ENCODE measurements around the gene DTX4. TPM values are rescaled to one million over a fixed set of nuclear protein-coding genes. Genes with fewer than 3 reads are reported as not detected.

The DTX4 gene
- polyA plus RNA-seq, 1 of the 3 experiments (the other 2 are of a cell fraction): 0.05 TPM

GRCh38 chr11:59191890-59192289, 20.0 kb downstream of the DTX4 start:
- WGBS (ENCODE audit: low lambda C conversion rate): 32% methylated on average over 8 of the region's 8 CpGs
- H2AFZ ChIP-seq (ENCODE audit: low read depth): no peak overlapping the region

GRCh38 chr11:59192446-59193020, 20.6 kb downstream of the DTX4 start:
- Histone ChIP-seq H3F3A (replicated peaks; ENCODE audit: insufficient read depth) (no peaks in the 10 kb centered on the region), H3K9me2 (no peaks in the 10 kb centered on the region)
- no peak for TF ChIP-seq FOXJ3 (CRISPR knock-in tag; IDR thresholded peaks at IDR 0.05)
- no peak for TF ChIP-seq SIN3A (IDR thresholded peaks at IDR 0.05; ENCODE audit: borderline replicate concordance, low read depth, low read length)
- no peak for TF ChIP-seq CHD2 (IDR thresholded peaks at IDR 0.05; ENCODE audit: low read length, partially characterized antibody)
- TF ChIP-seq CTCF (IDR thresholded peaks at IDR 0.05): no peak
- TF ChIP-seq MEF2A (IDR thresholded peaks at IDR 0.05; ENCODE audit: borderline replicate concordance, low read depth): no peak
- TF ChIP-seq RAD21 (IDR thresholded peaks at IDR 0.05; ENCODE audit: low read length): no peak
- TF ChIP-seq EZH2phosphoT487 (IDR thresholded peaks at IDR 0.05; ENCODE audit: borderline replicate concordance, low read depth): no peak
- TF ChIP-seq USF2 (IDR thresholded peaks at IDR 0.05; ENCODE audit: borderline replicate concordance, low read depth, low read length): no peak
- TF ChIP-seq REST (IDR thresholded peaks at IDR 0.05; ENCODE audit: low read depth, low read length): no peak
- no peak for TF ChIP-seq USF1 (IDR thresholded peaks at IDR 0.05; ENCODE audit: borderline replicate concordance, low read depth)

More at GRCh38 chr11:59191890-59192289, 20.0 kb downstream of the DTX4 start:
- no peaks in the 10 kb centered on the region for H3K9me3 ChIP-seq
- H3K79me2 ChIP-seq (ENCODE audit: insufficient read depth): no peaks in the 10 kb centered on the region
- no peaks in the 10 kb centered on the region for H4K20me1 ChIP-seq (ENCODE audit: insufficient read depth)
- H3K4me2 ChIP-seq: no peak overlapping the region
- H3F3A ChIP-seq (replicated peaks; ENCODE audit: insufficient read depth): no peaks in the 10 kb centered on the region
- no peak overlapping the region for H3K27ac ChIP-seq (ENCODE audit: low read depth in 2 of 2, low read length in 1 of 2)
- no peaks in the 10 kb centered on the region for H3K4me1 ChIP-seq (ENCODE audit: control insufficient read depth in 1 of 2, insufficient read depth in 2 of 2, low read depth in 1 of 2, low read length in 1 of 2)
- DNase-seq: no peak
- H3K4me3 ChIP-seq (ENCODE audit: low read depth in 2 of 2, low read length in 1 of 2): no peak overlapping the region
- CTCF ChIA-PET: interaction anchor here (0.8 to 4.1 kb wide), 2 partner anchors 16 to 21 kb away, joined by 4 to 29 read pairs; partner anchors contain the start of gene DTX4
- TF ChIP-seq ZBTB33 (IDR thresholded peaks at IDR 0.05; ENCODE audit: borderline replicate concordance, low read depth) (no peak), TEAD4 (IDR thresholded peaks at IDR 0.05; ENCODE audit: borderline replicate concordance, insufficient read depth) (no peak), EP300 (IDR thresholded peaks at IDR 0.05; ENCODE audit: borderline replicate concordance in 1 of 2, low read depth in 1 of 2, low read length in 1 of 2) (no peak), RCOR1 (IDR thresholded peaks at IDR 0.05; ENCODE audit: low read length) (no peak), ELF1 (IDR thresholded peaks at IDR 0.05) (no peak), CHD2 (IDR thresholded peaks at IDR 0.05; ENCODE audit: low read length, partially characterized antibody) (no peak)
- H3K36me3 ChIP-seq (replicated peaks in 1 of 2; ENCODE audit: control insufficient read depth in 1 of 2, insufficient read depth in 2 of 2, low read length in 1 of 2): no peaks in the 10 kb centered on the region
- POLR2A ChIA-PET: no interaction called here
- H3K9me2 ChIP-seq: no peaks in the 10 kb centered on the region
- H3K9ac ChIP-seq: no peak overlapping the region
- peaks cover 5% of the 10 kb centered on the region; the same call in 1 of the 2 replicates for H3K27me3 ChIP-seq (ENCODE audit: insufficient read depth)

More at GRCh38 chr11:59192446-59193020, 20.6 kb downstream of the DTX4 start:
- Histone ChIP-seq H2AFZ (ENCODE audit: low read depth) (no peak overlapping the region), H3K4me1 (ENCODE audit: control insufficient read depth in 1 of 2, insufficient read depth in 2 of 2, low read depth in 1 of 2, low read length in 1 of 2) (peaks cover 0 to under 1% of the 10 kb centered on the region in 2 experiments; a peak in 1 of 4 replicates), H3K9ac (no peak overlapping the region), H3K4me3 (ENCODE audit: low read depth in 2 of 2, low read length in 1 of 2) (no peak overlapping the region), H4K20me1 (ENCODE audit: insufficient read depth) (no peaks in the 10 kb centered on the region), H3K9me3 (no peaks in the 10 kb centered on the region), H3K27ac (ENCODE audit: low read depth in 2 of 2, low read length in 1 of 2) (no peak overlapping the region), H3K79me2 (ENCODE audit: insufficient read depth) (no peaks in the 10 kb centered on the region), H3K36me3 (replicated peaks in 1 of 2; ENCODE audit: control insufficient read depth in 1 of 2, insufficient read depth in 2 of 2, low read length in 1 of 2) (no peaks in the 10 kb centered on the region), H3K27me3 (ENCODE audit: insufficient read depth) (peaks cover 3% of the 10 kb centered on the region; the same call in 1 of the 2 replicates), H3K4me2 (no peak overlapping the region)
- WGBS (ENCODE audit: low lambda C conversion rate): 41% methylated on average over 4 of the region's 4 CpGs
- POLR2A ChIA-PET: no interaction called here
- no peak for DNase-seq
- CTCF ChIA-PET: interaction anchor here (0.8 to 4.1 kb wide), 2 partner anchors 16 to 21 kb away, joined by 4 to 29 read pairs; partner anchors contain the start of gene DTX4
